Duodenal mucosa (tissue), 2 donors: Measurements from ENCODE around the gene ATAD2B.
"Not testable (repeated sequence)": the region's sequence is repeated elsewhere in the genome, so short reads cannot be mapped to it uniquely, and the experiment has no call there.

Source experiments
- H3K27ac ChIP-seq: one replicate; pipeline ENCODE4 v1.7.0; 2013; ENCODE audit warnings: low read depth, low read length
- H3K27me3 ChIP-seq, 2 donors: one replicate each; pipeline ENCODE4 v1.7.0; 2013; ENCODE audit warnings: low read length in 2 of 2, control low read depth in 1 of 2; ENCODE audit not compliant: insufficient read depth in 2 of 2, control insufficient read depth in 1 of 2
- H3K36me3 ChIP-seq, 2 donors: one replicate each; pipeline ENCODE4 v1.7.0; 2013; ENCODE audit warnings: low read length in 2 of 2, control low read depth in 1 of 2; ENCODE audit not compliant: insufficient read depth in 2 of 2, control insufficient read depth in 1 of 2
- H3K4me1 ChIP-seq, 2 donors: one replicate each; pipeline ENCODE4 v1.7.0; 2013; ENCODE audit warnings: low read length in 2 of 2, control low read depth in 1 of 2; ENCODE audit not compliant: insufficient read depth in 2 of 2, control insufficient read depth in 1 of 2
- H3K4me3 ChIP-seq, 2 donors: one replicate each; pipeline ENCODE4 v1.7.0; 2013; ENCODE audit warnings: low read length in 2 of 2, low read depth in 1 of 2
- H3K9ac ChIP-seq, 2 donors: one replicate each; pipeline ENCODE4 v1.7.0; 2013; ENCODE audit warnings: low read length in 2 of 2, low read depth in 1 of 2
- H3K9me3 ChIP-seq, 2 donors: one replicate each; pipeline ENCODE4 v1.7.0; 2013; ENCODE audit warnings: low read length in 2 of 2, control low read depth in 1 of 2; ENCODE audit not compliant: control insufficient read depth in 1 of 2

The ATAD2B gene

GRCh38 chr2:23754970-23755369 lies 172.0 kb downstream of the ATAD2B start:
- H3K4me1 ChIP-seq = peaks cover 0 to 6% of the 10 kb centered on the region in 2 donors
- no peak overlapping the region for H3K27ac ChIP-seq
- peaks cover 10 to 41% of the 10 kb centered on the region in 2 donors for H3K36me3 ChIP-seq
- H3K27me3 ChIP-seq = no peaks in the 10 kb centered on the region
- no peak overlapping the region for H3K4me3 ChIP-seq
- no peaks in the 10 kb centered on the region for H3K9me3 ChIP-seq
- no peak overlapping the region for H3K9ac ChIP-seq

GRCh38 chr2:23753291-23754010 lies 173.5 kb downstream of the ATAD2B start:
- H3K4me1 ChIP-seq = peaks cover 0 to 6% of the 10 kb centered on the region in 2 donors
- H3K4me3 ChIP-seq = no peak overlapping the region
- H3K9ac ChIP-seq = no peak overlapping the region
- no peak overlapping the region for H3K27ac ChIP-seq
- peaks cover 8 to 37% of the 10 kb centered on the region in 2 donors for H3K36me3 ChIP-seq
- H3K27me3 ChIP-seq = no peaks in the 10 kb centered on the region
- no peaks in the 10 kb centered on the region for H3K9me3 ChIP-seq

GRCh38 chr2:23751747-23752265 lies 175.1 kb downstream of the ATAD2B start:
- peaks cover 8 to 28% of the 10 kb centered on the region in 2 donors for H3K36me3 ChIP-seq
- H3K9ac ChIP-seq = no peak overlapping the region

GRCh38 chr2:23746141-23746863 lies 180.6 kb downstream of the ATAD2B start:
- Histone ChIP-seq H3K9ac (no peak overlapping the region), H3K9me3 (no peaks in the 10 kb centered on the region), H3K27ac (no peak overlapping the region), H3K4me3 (no peak overlapping the region), H3K36me3 (peaks cover 0 to 8% of the 10 kb centered on the region in 2 donors), H3K4me1 (no peaks in the 10 kb centered on the region), H3K27me3 (no peaks in the 10 kb centered on the region)

More at GRCh38 chr2:23751747-23752265, 175.1 kb downstream of the ATAD2B start:
- H3K9me3 ChIP-seq = no peaks in the 10 kb centered on the region
- H3K27me3 ChIP-seq = no peaks in the 10 kb centered on the region
- H3K27ac ChIP-seq = no peak overlapping the region
- no peak overlapping the region for H3K4me3 ChIP-seq
- no peaks in the 10 kb centered on the region for H3K4me1 ChIP-seq

GRCh38 chr2:23745726-23746105 lies 181.2 kb downstream of the ATAD2B start:
- no peaks in the 10 kb centered on the region for H3K9me3 ChIP-seq
- H3K9ac ChIP-seq = no peak overlapping the region
- no peak overlapping the region for H3K4me3 ChIP-seq
- H3K27ac ChIP-seq = no peak overlapping the region
- H3K27me3 ChIP-seq = no peaks in the 10 kb centered on the region
- no peaks in the 10 kb centered on the region for H3K4me1 ChIP-seq
- H3K36me3 ChIP-seq = peaks cover 0 to 5% of the 10 kb centered on the region in 2 donors

- H3K9ac ChIP-seq = no peak overlapping the region
Observed at GRCh38 chr2:23745068-23745725, 181.7 kb downstream of the ATAD2B start.

GRCh38 chr2:23736783-23737182 lies 190.1 kb downstream of the ATAD2B start:
- not testable (repeated sequence) for H3K9me3 ChIP-seq, H3K4me3 ChIP-seq, H3K27me3 ChIP-seq, H3K9ac ChIP-seq, H3K27ac ChIP-seq, H3K4me1 ChIP-seq
- H3K36me3 ChIP-seq = peaks cover 0 to 15% of the 10 kb centered on the region in 2 donors

More at GRCh38 chr2:23745068-23745725, 181.7 kb downstream of the ATAD2B start:
- H3K27me3 ChIP-seq = no peaks in the 10 kb centered on the region
- H3K36me3 ChIP-seq = peaks cover 0 to 3% of the 10 kb centered on the region in 2 donors
- no peaks in the 10 kb centered on the region for H3K9me3 ChIP-seq
- no peak overlapping the region for H3K27ac ChIP-seq
- H3K4me1 ChIP-seq = no peaks in the 10 kb centered on the region
- no peak overlapping the region for H3K4me3 ChIP-seq

GRCh38 chr2:23734416-23734815 lies 192.5 kb downstream of the ATAD2B start:
- Histone ChIP-seq H3K9ac (no peak overlapping the region), H3K27ac (no peak overlapping the region), H3K9me3 (no peaks in the 10 kb centered on the region), H3K27me3 (no peaks in the 10 kb centered on the region), H3K36me3 (peaks cover 0 to 15% of the 10 kb centered on the region in 2 donors), H3K4me3 (no peak overlapping the region), H3K4me1 (no peaks in the 10 kb centered on the region)

GRCh38 chr2:23723029-23723428 lies 203.9 kb downstream of the ATAD2B start:
- H3K27ac ChIP-seq, H3K4me1 ChIP-seq, H3K9me3 ChIP-seq, H3K27me3 ChIP-seq, H3K9ac ChIP-seq, H3K36me3 ChIP-seq, H3K4me3 ChIP-seq: not testable (repeated sequence)

GRCh38 chr2:23722255-23722654 lies 204.7 kb downstream of the ATAD2B start:
- H3K9me3 ChIP-seq = peaks cover 0 to 5% of the 10 kb centered on the region in 2 donors
- H3K27me3 ChIP-seq = no peaks in the 10 kb centered on the region
- no peak overlapping the region for H3K4me3 ChIP-seq
- no peak overlapping the region for H3K9ac ChIP-seq
- H3K4me1 ChIP-seq = no peaks in the 10 kb centered on the region
- H3K27ac ChIP-seq = no peak overlapping the region
- H3K36me3 ChIP-seq = peaks cover 0 to 8% of the 10 kb centered on the region in 2 donors
